Measurements from ENCODE around the gene AFG1L. TPM values are rescaled to one million over a fixed set of nuclear protein-coding genes. Genes with fewer than 3 reads are reported as not detected.

Gene AFG1L
- total and polyA plus RNA-seq, 2 experiments from 2014 or later = 4.1 to 8.7 TPM

DNA sequence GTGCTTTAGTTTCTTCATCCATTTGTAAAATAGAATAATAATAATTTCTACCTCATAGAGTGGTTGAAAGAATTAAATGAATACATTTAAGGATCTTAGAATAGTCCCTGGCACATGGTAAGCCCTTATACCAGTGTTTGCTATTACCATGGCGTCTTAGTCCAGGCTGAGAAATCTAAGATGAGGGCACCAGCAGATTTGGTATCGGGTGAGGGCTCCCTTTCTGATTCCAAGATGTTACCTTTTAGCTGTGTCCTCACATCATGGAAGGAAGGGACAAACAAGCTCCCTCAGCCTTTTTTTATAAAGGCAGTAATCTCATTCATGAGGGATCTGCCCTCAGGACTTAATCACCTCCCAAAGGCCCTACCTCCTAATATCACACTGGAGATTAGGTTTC lies 141.9 kb downstream of the AFG1L start:
- Histone ChIP-seq H3K27me3 (ENCODE audit: insufficient read depth) (no peaks in the 10 kb centered on the region), H3K4me2 (no peak overlapping the region), H3K4me3 (no peak overlapping the region), H3K4me1 (ENCODE audit: insufficient read depth) (no peaks in the 10 kb centered on the region), H3K9me2 (ENCODE audit: insufficient read depth) (no peaks in the 10 kb centered on the region), H2AFZ (no peak overlapping the region), H3K27ac (ENCODE audit: low read depth) (no peak overlapping the region), H3K36me3 (ENCODE audit: insufficient read depth) (no peaks in the 10 kb centered on the region), H3F3A (replicated peaks; ENCODE audit: low read depth) (no peaks in the 10 kb centered on the region), H4K20me1 (replicated peaks; ENCODE audit: insufficient read depth) (no peaks in the 10 kb centered on the region), H3K79me2 (replicated peaks; ENCODE audit: insufficient read depth) (no peaks in the 10 kb centered on the region)
- TF ChIP-seq, protein P1, sequence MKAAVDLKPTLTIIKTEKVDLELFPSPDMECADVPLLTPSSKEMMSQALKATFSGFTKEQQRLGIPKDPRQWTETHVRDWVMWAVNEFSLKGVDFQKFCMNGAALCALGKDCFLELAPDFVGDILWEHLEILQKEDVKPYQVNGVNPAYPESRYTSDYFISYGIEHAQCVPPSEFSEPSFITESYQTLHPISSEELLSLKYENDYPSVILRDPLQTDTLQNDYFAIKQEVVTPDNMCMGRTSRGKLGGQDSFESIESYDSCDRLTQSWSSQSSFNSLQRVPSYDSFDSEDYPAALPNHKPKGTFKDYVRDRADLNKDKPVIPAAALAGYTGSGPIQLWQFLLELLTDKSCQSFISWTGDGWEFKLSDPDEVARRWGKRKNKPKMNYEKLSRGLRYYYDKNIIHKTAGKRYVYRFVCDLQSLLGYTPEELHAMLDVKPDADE (IDR thresholded peaks at IDR 0.05) = no peak
- no peak for TF ChIP-seq CREB1 (CRISPR knock-in tag; IDR thresholded peaks at IDR 0.05; ENCODE audit: low read depth)
- no peak for TF ChIP-seq STAT1 (IDR thresholded peaks at IDR 0.05; ENCODE audit: unreplicated experiment)
- TF ChIP-seq NANOG (IDR thresholded peaks at IDR 0.05; ENCODE audit: borderline replicate concordance) = no peak
- TF ChIP-seq POLR2AphosphoS5 (IDR thresholded peaks at IDR 0.05; ENCODE audit: low read depth) = no peak
- no peak for TF ChIP-seq ZNF331 (CRISPR knock-in tag; IDR thresholded peaks at IDR 0.05; ENCODE audit: low read depth)
- no peak for TF ChIP-seq ZNF114 (CRISPR knock-in tag; IDR thresholded peaks at IDR 0.05)
- TF ChIP-seq, protein P2, sequence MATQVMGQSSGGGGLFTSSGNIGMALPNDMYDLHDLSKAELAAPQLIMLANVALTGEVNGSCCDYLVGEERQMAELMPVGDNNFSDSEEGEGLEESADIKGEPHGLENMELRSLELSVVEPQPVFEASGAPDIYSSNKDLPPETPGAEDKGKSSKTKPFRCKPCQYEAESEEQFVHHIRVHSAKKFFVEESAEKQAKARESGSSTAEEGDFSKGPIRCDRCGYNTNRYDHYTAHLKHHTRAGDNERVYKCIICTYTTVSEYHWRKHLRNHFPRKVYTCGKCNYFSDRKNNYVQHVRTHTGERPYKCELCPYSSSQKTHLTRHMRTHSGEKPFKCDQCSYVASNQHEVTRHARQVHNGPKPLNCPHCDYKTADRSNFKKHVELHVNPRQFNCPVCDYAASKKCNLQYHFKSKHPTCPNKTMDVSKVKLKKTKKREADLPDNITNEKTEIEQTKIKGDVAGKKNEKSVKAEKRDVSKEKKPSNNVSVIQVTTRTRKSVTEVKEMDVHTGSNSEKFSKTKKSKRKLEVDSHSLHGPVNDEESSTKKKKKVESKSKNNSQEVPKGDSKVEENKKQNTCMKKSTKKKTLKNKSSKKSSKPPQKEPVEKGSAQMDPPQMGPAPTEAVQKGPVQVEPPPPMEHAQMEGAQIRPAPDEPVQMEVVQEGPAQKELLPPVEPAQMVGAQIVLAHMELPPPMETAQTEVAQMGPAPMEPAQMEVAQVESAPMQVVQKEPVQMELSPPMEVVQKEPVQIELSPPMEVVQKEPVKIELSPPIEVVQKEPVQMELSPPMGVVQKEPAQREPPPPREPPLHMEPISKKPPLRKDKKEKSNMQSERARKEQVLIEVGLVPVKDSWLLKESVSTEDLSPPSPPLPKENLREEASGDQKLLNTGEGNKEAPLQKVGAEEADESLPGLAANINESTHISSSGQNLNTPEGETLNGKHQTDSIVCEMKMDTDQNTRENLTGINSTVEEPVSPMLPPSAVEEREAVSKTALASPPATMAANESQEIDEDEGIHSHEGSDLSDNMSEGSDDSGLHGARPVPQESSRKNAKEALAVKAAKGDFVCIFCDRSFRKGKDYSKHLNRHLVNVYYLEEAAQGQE (IDR thresholded peaks at IDR 0.05; ENCODE audit: unreplicated experiment) = no peak
- TF ChIP-seq, protein P3, sequence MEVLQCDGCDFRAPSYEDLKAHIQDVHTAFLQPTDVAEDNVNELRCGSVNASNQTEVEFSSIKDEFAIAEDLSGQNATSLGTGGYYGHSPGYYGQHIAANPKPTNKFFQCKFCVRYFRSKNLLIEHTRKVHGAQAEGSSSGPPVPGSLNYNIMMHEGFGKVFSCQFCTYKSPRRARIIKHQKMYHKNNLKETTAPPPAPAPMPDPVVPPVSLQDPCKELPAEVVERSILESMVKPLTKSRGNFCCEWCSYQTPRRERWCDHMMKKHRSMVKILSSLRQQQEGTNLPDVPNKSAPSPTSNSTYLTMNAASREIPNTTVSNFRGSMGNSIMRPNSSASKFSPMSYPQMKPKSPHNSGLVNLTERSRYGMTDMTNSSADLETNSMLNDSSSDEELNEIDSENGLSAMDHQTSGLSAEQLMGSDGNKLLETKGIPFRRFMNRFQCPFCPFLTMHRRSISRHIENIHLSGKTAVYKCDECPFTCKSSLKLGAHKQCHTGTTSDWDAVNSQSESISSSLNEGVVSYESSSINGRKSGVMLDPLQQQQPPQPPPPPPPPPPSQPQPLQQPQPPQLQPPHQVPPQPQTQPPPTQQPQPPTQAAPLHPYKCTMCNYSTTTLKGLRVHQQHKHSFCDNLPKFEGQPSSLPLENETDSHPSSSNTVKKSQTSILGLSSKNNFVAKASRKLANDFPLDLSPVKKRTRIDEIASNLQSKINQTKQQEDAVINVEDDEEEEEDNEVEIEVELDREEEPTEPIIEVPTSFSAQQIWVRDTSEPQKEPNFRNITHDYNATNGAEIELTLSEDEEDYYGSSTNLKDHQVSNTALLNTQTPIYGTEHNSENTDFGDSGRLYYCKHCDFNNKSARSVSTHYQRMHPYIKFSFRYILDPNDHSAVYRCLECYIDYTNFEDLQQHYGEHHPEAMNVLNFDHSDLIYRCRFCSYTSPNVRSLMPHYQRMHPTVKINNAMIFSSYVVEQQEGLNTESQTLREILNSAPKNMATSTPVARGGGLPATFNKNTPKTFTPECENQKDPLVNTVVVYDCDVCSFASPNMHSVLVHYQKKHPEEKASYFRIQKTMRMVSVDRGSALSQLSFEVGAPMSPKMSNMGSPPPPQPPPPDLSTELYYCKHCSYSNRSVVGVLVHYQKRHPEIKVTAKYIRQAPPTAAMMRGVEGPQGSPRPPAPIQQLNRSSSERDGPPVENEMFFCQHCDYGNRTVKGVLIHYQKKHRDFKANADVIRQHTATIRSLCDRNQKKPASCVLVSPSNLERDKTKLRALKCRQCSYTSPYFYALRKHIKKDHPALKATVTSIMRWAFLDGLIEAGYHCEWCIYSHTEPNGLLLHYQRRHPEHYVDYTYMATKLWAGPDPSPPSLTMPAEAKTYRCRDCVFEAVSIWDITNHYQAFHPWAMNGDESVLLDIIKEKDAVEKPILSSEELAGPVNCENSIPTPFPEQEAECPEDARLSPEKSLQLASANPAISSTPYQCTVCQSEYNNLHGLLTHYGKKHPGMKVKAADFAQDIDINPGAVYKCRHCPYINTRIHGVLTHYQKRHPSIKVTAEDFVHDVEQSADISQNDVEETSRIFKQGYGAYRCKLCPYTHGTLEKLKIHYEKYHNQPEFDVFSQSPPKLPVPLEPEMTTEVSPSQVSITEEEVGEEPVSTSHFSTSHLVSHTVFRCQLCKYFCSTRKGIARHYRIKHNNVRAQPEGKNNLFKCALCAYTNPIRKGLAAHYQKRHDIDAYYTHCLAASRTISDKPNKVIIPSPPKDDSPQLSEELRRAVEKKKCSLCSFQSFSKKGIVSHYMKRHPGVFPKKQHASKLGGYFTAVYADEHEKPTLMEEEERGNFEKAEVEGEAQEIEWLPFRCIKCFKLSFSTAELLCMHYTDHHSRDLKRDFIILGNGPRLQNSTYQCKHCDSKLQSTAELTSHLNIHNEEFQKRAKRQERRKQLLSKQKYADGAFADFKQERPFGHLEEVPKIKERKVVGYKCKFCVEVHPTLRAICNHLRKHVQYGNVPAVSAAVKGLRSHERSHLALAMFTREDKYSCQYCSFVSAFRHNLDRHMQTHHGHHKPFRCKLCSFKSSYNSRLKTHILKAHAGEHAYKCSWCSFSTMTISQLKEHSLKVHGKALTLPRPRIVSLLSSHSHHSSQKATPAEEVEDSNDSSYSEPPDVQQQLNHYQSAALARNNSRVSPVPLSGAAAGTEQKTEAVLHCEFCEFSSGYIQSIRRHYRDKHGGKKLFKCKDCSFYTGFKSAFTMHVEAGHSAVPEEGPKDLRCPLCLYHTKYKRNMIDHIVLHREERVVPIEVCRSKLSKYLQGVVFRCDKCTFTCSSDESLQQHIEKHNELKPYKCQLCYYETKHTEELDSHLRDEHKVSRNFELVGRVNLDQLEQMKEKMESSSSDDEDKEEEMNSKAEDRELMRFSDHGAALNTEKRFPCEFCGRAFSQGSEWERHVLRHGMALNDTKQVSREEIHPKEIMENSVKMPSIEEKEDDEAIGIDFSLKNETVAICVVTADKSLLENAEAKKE (CRISPR knock-in tag; IDR thresholded peaks at IDR 0.05) = no peak
- no peak for TF ChIP-seq JUNB (IDR thresholded peaks at IDR 0.05; ENCODE audit: unreplicated experiment)
- TF ChIP-seq, protein P4, sequence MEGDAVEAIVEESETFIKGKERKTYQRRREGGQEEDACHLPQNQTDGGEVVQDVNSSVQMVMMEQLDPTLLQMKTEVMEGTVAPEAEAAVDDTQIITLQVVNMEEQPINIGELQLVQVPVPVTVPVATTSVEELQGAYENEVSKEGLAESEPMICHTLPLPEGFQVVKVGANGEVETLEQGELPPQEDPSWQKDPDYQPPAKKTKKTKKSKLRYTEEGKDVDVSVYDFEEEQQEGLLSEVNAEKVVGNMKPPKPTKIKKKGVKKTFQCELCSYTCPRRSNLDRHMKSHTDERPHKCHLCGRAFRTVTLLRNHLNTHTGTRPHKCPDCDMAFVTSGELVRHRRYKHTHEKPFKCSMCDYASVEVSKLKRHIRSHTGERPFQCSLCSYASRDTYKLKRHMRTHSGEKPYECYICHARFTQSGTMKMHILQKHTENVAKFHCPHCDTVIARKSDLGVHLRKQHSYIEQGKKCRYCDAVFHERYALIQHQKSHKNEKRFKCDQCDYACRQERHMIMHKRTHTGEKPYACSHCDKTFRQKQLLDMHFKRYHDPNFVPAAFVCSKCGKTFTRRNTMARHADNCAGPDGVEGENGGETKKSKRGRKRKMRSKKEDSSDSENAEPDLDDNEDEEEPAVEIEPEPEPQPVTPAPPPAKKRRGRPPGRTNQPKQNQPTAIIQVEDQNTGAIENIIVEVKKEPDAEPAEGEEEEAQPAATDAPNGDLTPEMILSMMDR (conservative IDR thresholded peaks at IDR 0.05; ENCODE audit: low read depth in 2 of 2) = no peak
- no peak for TF ChIP-seq EZH2phosphoT487 (IDR thresholded peaks at IDR 0.05; ENCODE audit: unreplicated experiment)
- no peak for TF ChIP-seq EZH2 (IDR thresholded peaks at IDR 0.05; ENCODE audit: low read depth, unreplicated experiment)
- ATAC-seq (no peak), DNase-seq (ENCODE audit: low spot score) (no peak)
- Mint-ChIP-seq H3K4me3 (no peak overlapping the region), H3K4me1 (no peaks in the 10 kb centered on the region), H3K27ac (no peak overlapping the region), H3K9me3 (no peaks in the 10 kb centered on the region), H3K27me3 (ENCODE audit: insufficient read depth, low read depth, poor library complexity) (no peaks in the 10 kb centered on the region), H3K36me3 (ENCODE audit: low read depth) (no peaks in the 10 kb centered on the region)

All from GM23338 (cell line).